Stimulated activated CD8-positive, alpha-beta memory T cell treated with anti-CD3 and anti-CD28 coated beads, Interleukin-4, amount 100 ng/mL, for 24 hours (primary cell): Measurements from ENCODE around the gene DKK2.

ENCODE experiments used
- DNase-seq: peaks from one replicate; pipeline ENCODE4 v3.0.0-alpha.2; 2020; ENCODE audit warnings: low read depth

DKK2 gene

GRCh38 chr4:107035819-107036583 is at the start of gene DKK2:
TSS of gene DKK2 (minus strand) at chr4:107036313. CDS start at chr4:107035591, 722 bp downstream.
- DNase-seq = no peak

GRCh38 chr4:107077192-107077591 is 41.1 kb upstream of the DKK2 start:
- no peak for DNase-seq

- no peak for DNase-seq
Observed at GRCh38 chr4:107072836-107073736, 37.0 kb upstream of the DKK2 start.

- no peak for DNase-seq
Observed at GRCh38 chr4:107071108-107071507, 35.0 kb upstream of the DKK2 start.

GRCh38 chr4:107069049-107069448 is 32.9 kb upstream of the DKK2 start:
- no peak for DNase-seq

GRCh38 chr4:107068116-107068515 is 32.0 kb upstream of the DKK2 start:
- no peak for DNase-seq

- DNase-seq = no peak
Observed at GRCh38 chr4:107066621-107067020, 30.5 kb upstream of the DKK2 start.

- no peak for DNase-seq
Observed at GRCh38 chr4:107065201-107065600, 29.1 kb upstream of the DKK2 start.

- DNase-seq = no peak
Observed at GRCh38 chr4:107060388-107060787, 24.3 kb upstream of the DKK2 start.

- DNase-seq = no peak
Observed at GRCh38 chr4:107058828-107059227, 22.7 kb upstream of the DKK2 start.

- DNase-seq = no peak
Observed at GRCh38 chr4:107050525-107051135, 14.5 kb upstream of the DKK2 start.

- no peak for DNase-seq
Observed at GRCh38 chr4:107046261-107046660, 10.1 kb upstream of the DKK2 start.

- no peak for DNase-seq
Observed at GRCh38 chr4:107044170-107044569, 8.1 kb upstream of the DKK2 start.

- DNase-seq = no peak
Observed at GRCh38 chr4:107037199-107037584, 1.1 kb upstream of the DKK2 start.

- DNase-seq = no peak
Observed at GRCh38 chr4:107036584-107037198, 578 bp upstream of the DKK2 start.

- DNase-seq = no peak
Observed at GRCh38 chr4:107034996-107035818, 906 bp downstream of the DKK2 start.

GRCh38 chr4:107034091-107034995 is 1.8 kb downstream of the DKK2 start:
- DNase-seq = no peak

- DNase-seq = no peak
Observed at GRCh38 chr4:107027379-107027778, 8.7 kb downstream of the DKK2 start.

- no peak for DNase-seq
Observed at GRCh38 chr4:107018344-107018735, 17.8 kb downstream of the DKK2 start.
